Measurements from ENCODE around the gene N4BP3.

- TF ChIP-seq CTCF (IDR thresholded peaks at IDR 0.05; ENCODE audit: borderline replicate concordance, extremely low read depth, low read length, poor library complexity, severe bottlenecking), result no peak
- TF ChIP-seq EZH2 (IDR thresholded peaks at IDR 0.05; ENCODE audit: borderline replicate concordance, low read depth, low read length, severe bottlenecking), result no peak
Measured at GRCh38 chr5:178083922-178084321, 29.4 kb upstream of the N4BP3 start.

All from DND-41 (cell line).